ENCODE results near the gene SLC2A1.

GRCh38 chr1:42999308-42999707, 40.6 kb upstream of the SLC2A1 start:
- TF ChIP-seq ARID2 (IDR thresholded peaks at IDR 0.05) = no peak
- TF ChIP-seq, protein P1, sequence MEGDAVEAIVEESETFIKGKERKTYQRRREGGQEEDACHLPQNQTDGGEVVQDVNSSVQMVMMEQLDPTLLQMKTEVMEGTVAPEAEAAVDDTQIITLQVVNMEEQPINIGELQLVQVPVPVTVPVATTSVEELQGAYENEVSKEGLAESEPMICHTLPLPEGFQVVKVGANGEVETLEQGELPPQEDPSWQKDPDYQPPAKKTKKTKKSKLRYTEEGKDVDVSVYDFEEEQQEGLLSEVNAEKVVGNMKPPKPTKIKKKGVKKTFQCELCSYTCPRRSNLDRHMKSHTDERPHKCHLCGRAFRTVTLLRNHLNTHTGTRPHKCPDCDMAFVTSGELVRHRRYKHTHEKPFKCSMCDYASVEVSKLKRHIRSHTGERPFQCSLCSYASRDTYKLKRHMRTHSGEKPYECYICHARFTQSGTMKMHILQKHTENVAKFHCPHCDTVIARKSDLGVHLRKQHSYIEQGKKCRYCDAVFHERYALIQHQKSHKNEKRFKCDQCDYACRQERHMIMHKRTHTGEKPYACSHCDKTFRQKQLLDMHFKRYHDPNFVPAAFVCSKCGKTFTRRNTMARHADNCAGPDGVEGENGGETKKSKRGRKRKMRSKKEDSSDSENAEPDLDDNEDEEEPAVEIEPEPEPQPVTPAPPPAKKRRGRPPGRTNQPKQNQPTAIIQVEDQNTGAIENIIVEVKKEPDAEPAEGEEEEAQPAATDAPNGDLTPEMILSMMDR (IDR thresholded peaks at IDR 0.05 in 2 of 3, conservative IDR thresholded peaks at IDR 0.05 in 1 of 3; ENCODE audit: insufficient read depth in 2 of 3, low read depth in 1 of 3, low read length in 3 of 3) = no peak
- no peak for TF ChIP-seq POLR2A (conservative IDR thresholded peaks at IDR 0.05)
- TF ChIP-seq TCF7 (IDR thresholded peaks at IDR 0.05; ENCODE audit: borderline replicate concordance) = no peak
- TF ChIP-seq TCFL5 (CRISPR knock-in tag; conservative IDR thresholded peaks at IDR 0.05) = no peak
- TF ChIP-seq ZNF449 (CRISPR knock-in tag; IDR thresholded peaks at IDR 0.05) = no peak
- TF ChIP-seq BDP1 (IDR thresholded peaks at IDR 0.05; ENCODE audit: insufficient read depth, insufficient read length) = no peak
- no peak for TF ChIP-seq PHF20 (IDR thresholded peaks at IDR 0.05; ENCODE audit: partially characterized antibody)
- TF ChIP-seq ZNF584 (CRISPR knock-in tag; IDR thresholded peaks at IDR 0.05; ENCODE audit: low read depth) = no peak
- TF ChIP-seq SETDB1 (IDR thresholded peaks at IDR 0.05; ENCODE audit: low read length) = no peak
- TF ChIP-seq SAP30 (IDR thresholded peaks at IDR 0.05; ENCODE audit: borderline replicate concordance, insufficient read depth, low read depth, low read length, poor library complexity, severe bottlenecking) = no peak
- no peak for TF ChIP-seq ZNF3 (CRISPR knock-in tag; IDR thresholded peaks at IDR 0.05)
- TF ChIP-seq, protein P2, sequence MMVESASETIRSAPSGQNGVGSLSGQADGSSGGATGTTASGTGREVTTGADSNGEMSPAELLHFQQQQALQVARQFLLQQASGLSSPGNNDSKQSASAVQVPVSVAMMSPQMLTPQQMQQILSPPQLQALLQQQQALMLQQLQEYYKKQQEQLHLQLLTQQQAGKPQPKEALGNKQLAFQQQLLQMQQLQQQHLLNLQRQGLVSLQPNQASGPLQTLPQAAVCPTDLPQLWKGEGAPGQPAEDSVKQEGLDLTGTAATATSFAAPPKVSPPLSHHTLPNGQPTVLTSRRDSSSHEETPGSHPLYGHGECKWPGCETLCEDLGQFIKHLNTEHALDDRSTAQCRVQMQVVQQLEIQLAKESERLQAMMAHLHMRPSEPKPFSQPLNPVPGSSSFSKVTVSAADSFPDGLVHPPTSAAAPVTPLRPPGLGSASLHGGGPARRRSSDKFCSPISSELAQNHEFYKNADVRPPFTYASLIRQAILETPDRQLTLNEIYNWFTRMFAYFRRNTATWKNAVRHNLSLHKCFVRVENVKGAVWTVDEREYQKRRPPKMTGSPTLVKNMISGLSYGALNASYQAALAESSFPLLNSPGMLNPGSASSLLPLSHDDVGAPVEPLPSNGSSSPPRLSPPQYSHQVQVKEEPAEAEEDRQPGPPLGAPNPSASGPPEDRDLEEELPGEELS (CRISPR knock-in tag; IDR thresholded peaks at IDR 0.05; ENCODE audit: borderline replicate concordance) = no peak
- TF ChIP-seq, protein P3, sequence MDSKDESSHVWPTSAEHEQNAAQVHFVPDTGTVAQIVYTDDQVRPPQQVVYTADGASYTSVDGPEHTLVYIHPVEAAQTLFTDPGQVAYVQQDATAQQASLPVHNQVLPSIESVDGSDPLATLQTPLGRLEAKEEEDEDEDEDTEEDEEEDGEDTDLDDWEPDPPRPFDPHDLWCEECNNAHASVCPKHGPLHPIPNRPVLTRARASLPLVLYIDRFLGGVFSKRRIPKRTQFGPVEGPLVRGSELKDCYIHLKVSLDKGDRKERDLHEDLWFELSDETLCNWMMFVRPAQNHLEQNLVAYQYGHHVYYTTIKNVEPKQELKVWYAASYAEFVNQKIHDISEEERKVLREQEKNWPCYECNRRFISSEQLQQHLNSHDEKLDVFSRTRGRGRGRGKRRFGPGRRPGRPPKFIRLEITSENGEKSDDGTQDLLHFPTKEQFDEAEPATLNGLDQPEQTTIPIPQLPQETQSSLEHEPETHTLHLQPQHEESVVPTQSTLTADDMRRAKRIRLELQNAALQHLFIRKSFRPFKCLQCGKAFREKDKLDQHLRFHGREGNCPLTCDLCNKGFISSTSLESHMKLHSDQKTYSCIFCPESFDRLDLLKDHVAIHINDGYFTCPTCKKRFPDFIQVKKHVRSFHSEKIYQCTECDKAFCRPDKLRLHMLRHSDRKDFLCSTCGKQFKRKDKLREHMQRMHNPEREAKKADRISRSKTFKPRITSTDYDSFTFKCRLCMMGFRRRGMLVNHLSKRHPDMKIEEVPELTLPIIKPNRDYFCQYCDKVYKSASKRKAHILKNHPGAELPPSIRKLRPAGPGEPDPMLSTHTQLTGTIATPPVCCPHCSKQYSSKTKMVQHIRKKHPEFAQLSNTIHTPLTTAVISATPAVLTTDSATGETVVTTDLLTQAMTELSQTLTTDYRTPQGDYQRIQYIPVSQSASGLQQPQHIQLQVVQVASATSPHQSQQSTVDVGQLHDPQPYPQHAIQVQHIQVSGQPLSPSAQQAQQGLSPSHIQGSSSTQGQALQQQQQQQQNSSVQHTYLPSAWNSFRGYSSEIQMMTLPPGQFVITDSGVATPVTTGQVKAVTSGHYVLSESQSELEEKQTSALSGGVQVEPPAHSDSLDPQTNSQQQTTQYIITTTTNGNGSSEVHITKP (IDR thresholded peaks at IDR 0.05; ENCODE audit: partially characterized antibody) = no peak
